ENCODE measurements around the gene JAZF1. TPM values are rescaled to one million over a fixed set of nuclear protein-coding genes. Genes with fewer than 3 reads are reported as not detected.
A peak's percentile ranks its signal among the peaks of the same experiment; 100 is the strongest.

JAZF1 gene
- total and polyA plus RNA-seq, 9 of the 15 experiments (the other 6 are each of a cell fraction or from before 2014, with no cell fraction given): 0.04 to 0.64 (median 0.11) TPM; not detected in 3

GRCh38 chr7:27930910-27931476 lies 249.6 kb downstream of the JAZF1 start:
- no TSS peak for BruUV-seq (replicated peaks)
- H3K9me1 ChIP-seq (ENCODE audit: control insufficient read depth, insufficient read depth, low read length): no peaks in the 10 kb centered on the region
- ATAC-seq (no peak), DNase-seq (ENCODE audit: extremely low read depth in 1 of 4, low spot score in 3 of 4) (no peak), FAIRE-seq (no peak)
- POLR2A ChIA-PET: no interaction called here
- in situ Hi-C loops (cut with MboI) (no loop called here), intact Hi-C loops (cut with micrococcal nuclease) (no loop called here)
- no peak overlapping the region for H3K4me3 ChIP-seq
- no peaks in the 10 kb centered on the region for H3K79me2 ChIP-seq (ENCODE audit: control insufficient read depth, insufficient read depth, low read length)
- no peaks in the 10 kb centered on the region for H4K20me1 ChIP-seq (replicated peaks; ENCODE audit: control insufficient read depth, insufficient read depth, low read length)
- no peak for TF ChIP-seq NR3C1 (CRISPR knock-in tag; IDR thresholded peaks at IDR 0.05)
- TF ChIP-seq RBM17 (IDR thresholded peaks at IDR 0.05; ENCODE audit: borderline replicate concordance, low read depth, low read length): no peak
- TF ChIP-seq, protein P1, sequence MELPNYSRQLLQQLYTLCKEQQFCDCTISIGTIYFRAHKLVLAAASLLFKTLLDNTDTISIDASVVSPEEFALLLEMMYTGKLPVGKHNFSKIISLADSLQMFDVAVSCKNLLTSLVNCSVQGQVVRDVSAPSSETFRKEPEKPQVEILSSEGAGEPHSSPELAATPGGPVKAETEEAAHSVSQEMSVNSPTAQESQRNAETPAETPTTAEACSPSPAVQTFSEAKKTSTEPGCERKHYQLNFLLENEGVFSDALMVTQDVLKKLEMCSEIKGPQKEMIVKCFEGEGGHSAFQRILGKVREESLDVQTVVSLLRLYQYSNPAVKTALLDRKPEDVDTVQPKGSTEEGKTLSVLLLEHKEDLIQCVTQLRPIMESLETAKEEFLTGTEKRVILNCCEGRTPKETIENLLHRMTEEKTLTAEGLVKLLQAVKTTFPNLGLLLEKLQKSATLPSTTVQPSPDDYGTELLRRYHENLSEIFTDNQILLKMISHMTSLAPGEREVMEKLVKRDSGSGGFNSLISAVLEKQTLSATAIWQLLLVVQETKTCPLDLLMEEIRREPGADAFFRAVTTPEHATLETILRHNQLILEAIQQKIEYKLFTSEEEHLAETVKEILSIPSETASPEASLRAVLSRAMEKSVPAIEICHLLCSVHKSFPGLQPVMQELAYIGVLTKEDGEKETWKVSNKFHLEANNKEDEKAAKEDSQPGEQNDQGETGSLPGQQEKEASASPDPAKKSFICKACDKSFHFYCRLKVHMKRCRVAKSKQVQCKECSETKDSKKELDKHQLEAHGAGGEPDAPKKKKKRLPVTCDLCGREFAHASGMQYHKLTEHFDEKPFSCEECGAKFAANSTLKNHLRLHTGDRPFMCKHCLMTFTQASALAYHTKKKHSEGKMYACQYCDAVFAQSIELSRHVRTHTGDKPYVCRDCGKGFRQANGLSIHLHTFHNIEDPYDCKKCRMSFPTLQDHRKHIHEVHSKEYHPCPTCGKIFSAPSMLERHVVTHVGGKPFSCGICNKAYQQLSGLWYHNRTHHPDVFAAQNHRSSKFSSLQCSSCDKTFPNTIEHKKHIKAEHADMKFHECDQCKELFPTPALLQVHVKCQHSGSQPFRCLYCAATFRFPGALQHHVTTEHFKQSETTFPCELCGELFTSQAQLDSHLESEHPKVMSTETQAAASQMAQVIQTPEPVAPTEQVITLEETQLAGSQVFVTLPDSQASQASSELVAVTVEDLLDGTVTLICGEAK (IDR thresholded peaks at IDR 0.05): peak; percentile 90
- TF ChIP-seq, protein P1 (CRISPR knock-in tag; IDR thresholded peaks at IDR 0.05): peak; percentile 61; the same call in 1 of the 2 replicates
- H3K27me3 ChIP-seq (ENCODE audit: control insufficient read depth in 2 of 2, insufficient read depth in 2 of 2, low read length in 2 of 2): peaks cover 6 to 8% of the 10 kb centered on the region in 2 experiments; a peak in 2 of 5 replicates
- H3K4me1 ChIP-seq (replicated peaks in 1 of 2; ENCODE audit: control insufficient read depth in 2 of 2, insufficient read depth in 2 of 2, low read length in 2 of 2): no peaks in the 10 kb centered on the region
- no peaks in the 10 kb centered on the region for H3K9me3 ChIP-seq (replicated peaks; ENCODE audit: control insufficient read depth, insufficient read depth, low read depth, low read length)
- CTCF ChIA-PET (ENCODE audit: low intra/inter-chr PET ratio): no interaction called here
- no peak overlapping the region for H3K9ac ChIP-seq (ENCODE audit: insufficient read depth in 1 of 2, low read depth in 2 of 2, low read length in 2 of 2)
- no peaks in the 10 kb centered on the region for H3K36me3 ChIP-seq (ENCODE audit: control insufficient read depth, insufficient read depth, low read length)
- no peak overlapping the region for H3K4me2 ChIP-seq (ENCODE audit: insufficient read depth, low read length)
- no peak overlapping the region for H3K27ac ChIP-seq (ENCODE audit: extremely low read depth, low read depth, low read length)
- no peak overlapping the region for H2AFZ ChIP-seq (ENCODE audit: low read depth, low read length)

Data from K562 (cell line).